GM18861 (cell line): ENCODE data around the gene TASP1.
"Not testable (repeated sequence)": the region's sequence is repeated elsewhere in the genome, so short reads cannot be mapped to it uniquely, and the experiment has no call there.

ENCODE experiments used
- ATAC-seq: cut with Tn5 transposase; IDR thresholded peaks from one replicate; pipeline ENCODE4 v1.9.1; 2021; ENCODE audit not compliant: unreplicated experiment

The TASP1 gene

GRCh38 chr20:13638496-13639149, at the start of gene TASP1:
Gene TASP1 (minus strand): TSS chr20:13638932. CDS start chr20:13630078, 8,854 bp downstream.
- peak; percentile 100 for ATAC-seq

- no peak for ATAC-seq
Measured at GRCh38 chr20:13687815-13688214, 49.1 kb upstream of the TASP1 start.

- no peak for ATAC-seq
Measured at GRCh38 chr20:13685623-13686022, 46.9 kb upstream of the TASP1 start.

- peak; percentile 47 for ATAC-seq
Measured at GRCh38 chr20:13684566-13685222, 46.0 kb upstream of the TASP1 start.

GRCh38 chr20:13683833-13684232, 45.1 kb upstream of the TASP1 start:
- no peak for ATAC-seq

- peak; percentile 97 for ATAC-seq
Measured at GRCh38 chr20:13681248-13682125, 42.8 kb upstream of the TASP1 start.

GRCh38 chr20:13678944-13679343, 40.2 kb upstream of the TASP1 start:
- ATAC-seq, result no peak

GRCh38 chr20:13677241-13677640, 38.5 kb upstream of the TASP1 start:
- ATAC-seq, result no peak

GRCh38 chr20:13676682-13677081, 38.0 kb upstream of the TASP1 start:
- no peak for ATAC-seq

GRCh38 chr20:13672690-13673089, 34.0 kb upstream of the TASP1 start:
- no peak for ATAC-seq

- ATAC-seq, result no peak
Measured at GRCh38 chr20:13671916-13672378, 33.2 kb upstream of the TASP1 start.

GRCh38 chr20:13671512-13671911, 32.8 kb upstream of the TASP1 start:
- ATAC-seq, result no peak

- no peak for ATAC-seq
Measured at GRCh38 chr20:13670160-13670559, 31.4 kb upstream of the TASP1 start.

- ATAC-seq, result no peak
Measured at GRCh38 chr20:13665709-13666395, 27.1 kb upstream of the TASP1 start.

- ATAC-seq, result no peak
Measured at GRCh38 chr20:13661070-13661685, 22.4 kb upstream of the TASP1 start.

- ATAC-seq, result peak; percentile 93
Measured at GRCh38 chr20:13659288-13659687, 20.6 kb upstream of the TASP1 start.

GRCh38 chr20:13658060-13658459, 19.3 kb upstream of the TASP1 start:
- ATAC-seq, result not testable (repeated sequence)

GRCh38 chr20:13656721-13657368, 18.1 kb upstream of the TASP1 start:
- ATAC-seq, result no peak

- ATAC-seq, result no peak
Measured at GRCh38 chr20:13654463-13655023, 15.8 kb upstream of the TASP1 start.

- no peak for ATAC-seq
Measured at GRCh38 chr20:13650474-13650873, 11.7 kb upstream of the TASP1 start.
